B cell (primary cell): ENCODE results near the gene MTUS2. TPM values are rescaled to one million over a fixed set of nuclear protein-coding genes. Genes with fewer than 3 reads are reported as not detected.

Experiments
- ATAC-seq: fragments of 200-7000 bp; cut with Tn5 transposase; one replicate; pipeline ENCODE4 v1.10.0; 2021; ENCODE audit warnings: low read depth, mild to moderate bottlenecking, moderate number of reproducible peaks, moderate library complexity
- CTCF ChIA-PET: fragments of 350-600 bp; sonication (Branson Sonifier 250); formaldehyde crosslinking; loops from one replicate; lab custom pipeline; 2021; ENCODE audit warnings: antibody characterized with exemption, inconsistent platforms; lab: Charles Lee
- POLR2A ChIA-PET: fragments of 350-600 bp; sonication (Branson Sonifier 250); formaldehyde crosslinking; loops from one replicate; lab custom pipeline; 2021; ENCODE audit warnings: antibody characterized with exemption; lab: Charles Lee
- DNase-seq: peaks from one replicate; pipeline ENCODE4 v3.0.0; 2013
- H2AFZ ChIP-seq: 2 replicates; pipeline ENCODE4 v1.6.1; 2012; ENCODE audit warnings: mild to moderate bottlenecking, low read depth, low read length; ENCODE audit not compliant: insufficient read depth, poor library complexity, severe bottlenecking
- H3K27ac ChIP-seq, 2 donors: 1 replicate in 1 of 2; 2 replicates in 1 of 2; pipeline ENCODE4 v1.5.1; 2012 to 2013; ENCODE audit warnings: low read length in 2 of 2, mild to moderate bottlenecking in 2 of 2, moderate library complexity in 1 of 2
- H3K27me3 ChIP-seq, 4 experiments: fragments of 200-600 bp in 1 of 4; sonication (generic) in 1 of 4; replicated peaks in 1 of 4; 1 replicate in 2 of 4; 2 replicates in 2 of 4; pipeline versions ENCODE4 v1.6.1 to v1.7.0; 2013 to 2016; ENCODE audit warnings: low read length in 3 of 4, mild to moderate bottlenecking in 2 of 4, mixed read lengths in 1 of 4, moderate library complexity in 1 of 4; ENCODE audit not compliant: insufficient read depth in 4 of 4, control insufficient read depth in 3 of 4; ENCODE audit errors: control extremely low read depth in 1 of 4
- H3K36me3 ChIP-seq, 2 experiments: replicated peaks in 1 of 2; 1 replicate in 1 of 2; 2 replicates in 1 of 2; pipeline versions ENCODE4 v1.6.1 to v1.7.1; 2013; ENCODE audit warnings: low read length in 1 of 2; ENCODE audit not compliant: insufficient read depth in 2 of 2, control insufficient read depth in 1 of 2; ENCODE audit errors: control extremely low read depth in 1 of 2, extremely low read depth in 1 of 2
- H3K4me1 ChIP-seq, 2 donors: fragments of 200-600 bp in 1 of 2; sonication (generic) in 1 of 2; 1 replicate in 1 of 2; 2 replicates in 1 of 2; pipeline versions ENCODE4 v1.5.1 to v1.6.1; 2013 to 2017; ENCODE audit warnings: low read length in 2 of 2; ENCODE audit not compliant: control insufficient read depth in 2 of 2, insufficient read depth in 2 of 2
- H3K4me2 ChIP-seq: replicated peaks from 2 replicates; pipeline ENCODE3; 2012; ENCODE audit warnings: mild to moderate bottlenecking, low read depth, low read length; ENCODE audit not compliant: poor library complexity, severe bottlenecking
- H3K4me3 ChIP-seq, 5 experiments: fragments of 200-600 bp in 1 of 5; sonication (generic) in 1 of 5; 1 replicate in 3 of 5; 2 replicates in 2 of 5; pipeline versions ENCODE4 v1.5.1 to v1.7.0; 2011 to 2016; ENCODE audit warnings: low read length in 4 of 5, mild to moderate bottlenecking in 4 of 5, low read depth in 2 of 5, control low read depth in 1 of 5, moderate library complexity in 1 of 5; ENCODE audit not compliant: insufficient read depth in 1 of 5; ENCODE audit errors: control extremely low read depth in 1 of 5, extremely low read depth in 1 of 5
- H3K79me2 ChIP-seq: fragments of 200-600 bp; sonication (generic); one replicate; pipeline ENCODE4 v1.6.0; 2016; ENCODE audit warnings: low read length; ENCODE audit not compliant: control insufficient read depth, insufficient read depth
- H3K9ac ChIP-seq: fragments of 200-600 bp; sonication (generic); 2 replicates; pipeline ENCODE4 v1.6.1; 2017; ENCODE audit warnings: mild to moderate bottlenecking, low read length, moderate library complexity
- H3K9me3 ChIP-seq, 3 donors: one replicate each; pipeline versions ENCODE4 v1.6.1 to v1.7.1; 2013; ENCODE audit warnings: low read length in 2 of 3; ENCODE audit not compliant: control insufficient read depth in 2 of 3, insufficient read depth in 1 of 3; ENCODE audit errors: control extremely low read depth in 1 of 3
- H4K20me1 ChIP-seq: 2 replicates; pipeline ENCODE4 v1.6.0; 2012; ENCODE audit warnings: mild to moderate bottlenecking, low read length; ENCODE audit not compliant: insufficient read depth, control insufficient read depth, poor library complexity, severe bottlenecking
- H3K27ac Mint-ChIP-seq: one replicate; pipeline ENCODE4 v1.8.0; 2021; ENCODE audit warnings: mixed read lengths
- H3K27me3 Mint-ChIP-seq: one replicate; pipeline ENCODE4 v1.8.0; 2021; ENCODE audit warnings: mixed read lengths
- H3K4me1 Mint-ChIP-seq: one replicate; pipeline ENCODE4 v1.8.0; 2021; ENCODE audit warnings: mixed read lengths
- H3K4me3 Mint-ChIP-seq: one replicate; pipeline ENCODE4 v1.8.0; 2021; ENCODE audit warnings: mixed read lengths
- H3K9me3 Mint-ChIP-seq: one replicate; pipeline ENCODE4 v1.8.0; 2022; ENCODE audit warnings: mixed read lengths; ENCODE audit not compliant: insufficient read depth
- CTCF ChIP-seq: fragments of 200-600 bp; IDR thresholded peaks from one replicate; pipeline ENCODE4 v1.8.0; 2022; ENCODE audit warnings: antibody characterized with exemption, mild to moderate bottlenecking
- EZH2 ChIP-seq: IDR thresholded peaks from 2 replicates; pipeline ENCODE4 v1.6.1; 2012; ENCODE audit warnings: borderline replicate concordance, low read depth, mild to moderate bottlenecking, moderate library complexity, low read length; ENCODE audit not compliant: insufficient read depth, poor library complexity, severe bottlenecking
- WGBS: methylation state at CpG from one replicate; pipeline ENCODE4 v1.1.5; 2013; ENCODE audit warnings: missing lambda C conversion rate; ENCODE audit not compliant: insufficient coverage; 5-methylcytosine and 5-hydroxymethylcytosine counted together
- intact Hi-C: fragments of 100-400 bp; cut with micrococcal nuclease; formaldehyde crosslinking; loops from one replicate; pipeline ENCODE4 v1.10.0; 2022
- polyA plus RNA-seq: library from polyadenylated mRNA; depleted of rRNA; stranded (reverse); fragments of >200 nt; gene quantifications from 2 replicates; pipeline ENCODE4 v1.2.3, GENCODE V29; 2012
- total RNA-seq, 2 donors: library from RNA; stranded (reverse); fragments of 120-200 nt in 1 of 2; gene quantifications; 1 replicate in 1 of 2; 2 replicates in 1 of 2; pipeline versions ENCODE4 v1.2.3 to v1.2.4, GENCODE V29; 2013 to 2022

Gene MTUS2
- total and polyA plus RNA-seq, 2 donors (not counting 1 experiment from before 2014, with no cell fraction given) = 0.12 TPM; not detected in 1

- ATAC-seq = no peak
- TF ChIP-seq EZH2 = no peak
- no peak for TF ChIP-seq CTCF
- 87% methylated on average over 3 of the region's 7 CpGs for WGBS
- peaks cover 2% of the 10 kb centered on the region for H3K4me1 Mint-ChIP-seq
- H3K4me3 Mint-ChIP-seq = no peak overlapping the region
- Histone ChIP-seq H3K4me1 (no peaks in the 10 kb centered on the region), H3K36me3 (peaks cover 0 to 34% of the 10 kb centered on the region in 2 experiments), H3K4me3 (no peak overlapping the region), H3K9ac (no peak overlapping the region), H3K79me2 (peaks cover 58% of the 10 kb centered on the region), H3K9me3 (no peaks in the 10 kb centered on the region), H3K4me2 (no peak overlapping the region), H2AFZ (no peak overlapping the region), H3K27ac (no peak overlapping the region), H3K27me3 (no peaks in the 10 kb centered on the region), H4K20me1 (no peaks in the 10 kb centered on the region)
- ChIA-PET POLR2A (no interaction called here), CTCF (interaction anchor here (0.9 kb wide), 1 partner anchor 39 kb away, joined by 4 read pairs; no protein-coding TSS in a partner anchor)
- H3K27me3 Mint-ChIP-seq = no peaks in the 10 kb centered on the region
- no peaks in the 10 kb centered on the region for H3K9me3 Mint-ChIP-seq
- no peak overlapping the region for H3K27ac Mint-ChIP-seq
- intact Hi-C loops = no loop called here
- no peak for DNase-seq
These were observed 727.0 kb downstream of the MTUS2 start for GRCh38 chr13:29547153-29547552.

- Histone ChIP-seq H3K27ac (no peak overlapping the region), H3K4me2 (no peak overlapping the region), H3K27me3 (no peaks in the 10 kb centered on the region), H3K4me3 (no peak overlapping the region), H3K79me2 (peaks cover 54% of the 10 kb centered on the region), H3K9ac (no peak overlapping the region), H3K9me3 (no peaks in the 10 kb centered on the region), H3K36me3 (peaks cover 0 to 39% of the 10 kb centered on the region in 2 experiments), H2AFZ (no peak overlapping the region), H3K4me1 (no peaks in the 10 kb centered on the region), H4K20me1 (no peaks in the 10 kb centered on the region)
- ATAC-seq (no peak), DNase-seq (no peak)
- no peaks in the 10 kb centered on the region for H3K4me1 Mint-ChIP-seq
- TF ChIP-seq CTCF (no peak), EZH2 (no peak)
- H3K4me3 Mint-ChIP-seq = no peak overlapping the region
- ChIA-PET CTCF (no interaction called here), POLR2A (no interaction called here)
- no peaks in the 10 kb centered on the region for H3K9me3 Mint-ChIP-seq
- WGBS = 89% methylated on average over 6 of the region's 7 CpGs
- H3K27ac Mint-ChIP-seq = no peak overlapping the region
- intact Hi-C loops = no loop called here
- H3K27me3 Mint-ChIP-seq = no peaks in the 10 kb centered on the region
These were observed 728.6 kb downstream of the MTUS2 start for GRCh38 chr13:29548722-29549121.
